PC-3 (cell line): ENCODE results near the gene TMEM181. TPM values are rescaled to one million over a fixed set of nuclear protein-coding genes. Genes with fewer than 3 reads are reported as not detected.
"Not testable (repeated sequence)": the region's sequence is repeated elsewhere in the genome, so short reads cannot be mapped to it uniquely, and the experiment has no call there.

Source experiments
- ATAC-seq: fragments of 200-7000 bp; cut with Tn5 transposase; 2 replicates; pipeline ENCODE4 v1.9.1; 2020; ENCODE audit warnings: mild to moderate bottlenecking, moderate library complexity
- BruUV-seq: library from RNA; stranded (reverse); fragments of 400-500 nt; replicated peaks from 2 replicates; lab custom pipeline; 2021; lab: Mats Ljungman, UMichigan
- CTCF ChIA-PET: fragments of 300-600 bp; sonication (Branson Sonifier 250); formaldehyde crosslinking; loops from one replicate; lab custom pipeline; 2022; ENCODE audit warnings: antibody characterized with exemption; lab: Charles Lee
- POLR2A ChIA-PET: fragments of 300-600 bp; sonication (Branson Sonifier 250); formaldehyde crosslinking; loops from one replicate; lab custom pipeline; 2022; ENCODE audit warnings: antibody characterized with exemption; ENCODE audit not compliant: unreplicated experiment; lab: Charles Lee
- DNase-seq: peaks from one replicate; pipeline ENCODE4 v3.0.0-alpha.2; 2015
- H2AFZ ChIP-seq: fragments of 300-600 bp; sonication (generic); 2 replicates; pipeline ENCODE4 v1.6.0; 2016; ENCODE audit warnings: antibody characterized with exemption, low read length
- H3F3A ChIP-seq: fragments of 300-600 bp; sonication (generic); one replicate; pipeline ENCODE4 v1.6.0; 2017; ENCODE audit warnings: antibody characterized with exemption, low read length, control low read depth, mild to moderate bottlenecking; ENCODE audit not compliant: unreplicated experiment
- H3K27ac ChIP-seq: fragments of 300-600 bp; sonication (generic); 2 replicates; pipeline ENCODE4 v1.5.1; 2016; ENCODE audit warnings: mild to moderate bottlenecking, low read length
- H3K27me3 ChIP-seq: fragments of 300-600 bp; sonication (generic); 2 replicates; pipeline ENCODE4 v1.6.1; 2016; ENCODE audit warnings: low read length, mixed read lengths
- H3K36me3 ChIP-seq: fragments of 300-600 bp; sonication (generic); 2 replicates; pipeline ENCODE4 v1.6.1; 2016; ENCODE audit warnings: low read depth, mixed run types, low read length, mixed read lengths
- H3K4me1 ChIP-seq: fragments of 300-600 bp; sonication (generic); 2 replicates; pipeline ENCODE4 v1.5.1; 2016; ENCODE audit warnings: low read length; ENCODE audit not compliant: insufficient read depth
- H3K4me2 ChIP-seq: fragments of 300-600 bp; sonication (generic); 2 replicates; pipeline ENCODE4 v1.6.0; 2016; ENCODE audit warnings: low read length
- H3K4me3 ChIP-seq: fragments of 300-600 bp; sonication (generic); 2 replicates; pipeline ENCODE4 v1.5.1; 2016; ENCODE audit warnings: mild to moderate bottlenecking, low read length, mixed read lengths
- H3K79me2 ChIP-seq: fragments of 300-600 bp; sonication (generic); 2 replicates; pipeline ENCODE4 v1.6.1; 2017; ENCODE audit warnings: low read length, mixed read lengths
- H3K9ac ChIP-seq: fragments of 300-600 bp; sonication (generic); 2 replicates; pipeline ENCODE4 v1.6.0; 2016; ENCODE audit warnings: mild to moderate bottlenecking, low read length
- H3K9me2 ChIP-seq: fragments of 300-600 bp; sonication (generic); replicated peaks from 2 replicates; pipeline ENCODE4 v1.6.1; 2016; ENCODE audit warnings: mixed run types, low read length, mixed read lengths
- H3K9me3 ChIP-seq: fragments of 300-600 bp; sonication (generic); 2 replicates; pipeline ENCODE4 v1.6.1; 2016; ENCODE audit warnings: low read length, mixed read lengths
- H4K20me1 ChIP-seq: fragments of 300-600 bp; sonication (generic); 2 replicates; pipeline ENCODE4 v1.6.1; 2016; ENCODE audit warnings: low read length, mixed read lengths
- EZH2 ChIP-seq: fragments of 300-600 bp; sonication (generic); IDR thresholded peaks from one replicate; pipeline ENCODE4 v1.6.1; 2017; ENCODE audit warnings: antibody characterized with exemption, mild to moderate bottlenecking, low read length; ENCODE audit not compliant: unreplicated experiment
- EZH2phosphoT487 ChIP-seq: fragments of 300-600 bp; sonication (generic); IDR thresholded peaks from 2 replicates; pipeline ENCODE4 v1.6.1; 2018; ENCODE audit warnings: mild to moderate bottlenecking, antibody characterized with exemption, low read length, borderline replicate concordance
- intact Hi-C: fragments of 100-400 bp; cut with micrococcal nuclease; formaldehyde crosslinking; loops from 2 replicates; pipeline ENCODE4 v1.9.0; 2023
- total RNA-seq: library from RNA; depleted of rRNA; stranded (reverse); fragments of >200 nt; gene quantifications from 2 replicates; pipeline ENCODE4 v1.2.3, GENCODE V29; 2014
- TF ChIP-seq, protein P1 (sequence below): fragments of 300-600 bp; sonication (generic); conservative IDR thresholded peaks from 2 replicates; pipeline ENCODE4 v1.5.1; 2017; ENCODE audit warnings: antibody characterized with exemption, low read depth, mild to moderate bottlenecking, low read length

Gene TMEM181
- total RNA-seq, 1 experiment from 2014 or later: 13.7 TPM

- ChIA-PET POLR2A (interaction anchor here (0.6 kb wide), 1 partner anchor 256 kb away, joined by 5 read pairs; no protein-coding TSS in a partner anchor), CTCF (no interaction called here)
- no peak for TF ChIP-seq EZH2
- TF ChIP-seq, protein P1, sequence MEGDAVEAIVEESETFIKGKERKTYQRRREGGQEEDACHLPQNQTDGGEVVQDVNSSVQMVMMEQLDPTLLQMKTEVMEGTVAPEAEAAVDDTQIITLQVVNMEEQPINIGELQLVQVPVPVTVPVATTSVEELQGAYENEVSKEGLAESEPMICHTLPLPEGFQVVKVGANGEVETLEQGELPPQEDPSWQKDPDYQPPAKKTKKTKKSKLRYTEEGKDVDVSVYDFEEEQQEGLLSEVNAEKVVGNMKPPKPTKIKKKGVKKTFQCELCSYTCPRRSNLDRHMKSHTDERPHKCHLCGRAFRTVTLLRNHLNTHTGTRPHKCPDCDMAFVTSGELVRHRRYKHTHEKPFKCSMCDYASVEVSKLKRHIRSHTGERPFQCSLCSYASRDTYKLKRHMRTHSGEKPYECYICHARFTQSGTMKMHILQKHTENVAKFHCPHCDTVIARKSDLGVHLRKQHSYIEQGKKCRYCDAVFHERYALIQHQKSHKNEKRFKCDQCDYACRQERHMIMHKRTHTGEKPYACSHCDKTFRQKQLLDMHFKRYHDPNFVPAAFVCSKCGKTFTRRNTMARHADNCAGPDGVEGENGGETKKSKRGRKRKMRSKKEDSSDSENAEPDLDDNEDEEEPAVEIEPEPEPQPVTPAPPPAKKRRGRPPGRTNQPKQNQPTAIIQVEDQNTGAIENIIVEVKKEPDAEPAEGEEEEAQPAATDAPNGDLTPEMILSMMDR: no peak
- TF ChIP-seq EZH2phosphoT487: no peak
Measured at GRCh38 chr6:158519761-158520160, 40.1 kb upstream of the TMEM181 start.

GRCh38 chr6:158520975-158521374, 38.9 kb upstream of the TMEM181 start:
- H4K20me1 ChIP-seq, H3K36me3 ChIP-seq, H3K27ac ChIP-seq, H3K27me3 ChIP-seq, ATAC-seq, H3K9me2 ChIP-seq, H3K4me2 ChIP-seq, H2AFZ ChIP-seq, H3K79me2 ChIP-seq, DNase-seq, H3K4me1 ChIP-seq, H3F3A ChIP-seq, H3K4me3 ChIP-seq, intact Hi-C loops, H3K9me3 ChIP-seq, CTCF ChIA-PET, BruUV-seq, POLR2A ChIA-PET, H3K9ac ChIP-seq: not testable (repeated sequence)

More at GRCh38 chr6:158519761-158520160, 40.1 kb upstream of the TMEM181 start:
- Histone ChIP-seq H3K36me3 (no peaks in the 10 kb centered on the region), H3K4me1 (peaks cover 6% of the 10 kb centered on the region; the same call in 1 of the 2 replicates), H3K27ac (no peak overlapping the region), H3K9me2 (no peaks in the 10 kb centered on the region), H4K20me1 (no peaks in the 10 kb centered on the region), H2AFZ (no peak overlapping the region), H3K27me3 (no peaks in the 10 kb centered on the region), H3K79me2 (no peaks in the 10 kb centered on the region), H3K9ac (no peak overlapping the region), H3K4me2 (no peak overlapping the region), H3K9me3 (no peaks in the 10 kb centered on the region), H3K4me3 (no peak overlapping the region), H3F3A (no peaks in the 10 kb centered on the region)
- no peak for ATAC-seq
- BruUV-seq: no TSS peak
- intact Hi-C loops: no loop called here
- DNase-seq: no peak

DNA sequence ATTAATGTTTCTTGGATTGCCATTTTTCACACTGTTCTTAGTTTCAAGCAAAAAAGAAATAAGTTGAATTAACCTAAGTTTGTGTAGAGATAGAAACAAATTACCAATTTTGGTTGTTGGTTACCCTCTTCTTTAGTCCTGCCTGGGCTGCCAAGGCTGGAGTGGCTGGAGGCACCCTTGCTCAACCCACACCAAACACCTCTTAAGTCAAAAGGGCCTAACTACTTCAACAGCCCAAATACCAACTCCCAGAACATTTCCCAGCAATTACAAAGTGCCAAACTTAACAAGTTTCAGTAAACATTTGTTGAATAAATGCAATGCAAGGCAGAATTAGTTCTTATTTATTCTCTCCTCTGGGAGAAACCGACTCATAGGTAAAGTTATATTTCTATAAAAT, 38.1 kb upstream of the TMEM181 start:
- ChIA-PET CTCF (no interaction called here), POLR2A (no interaction called here)
- no peaks in the 10 kb centered on the region for H3K9me3 ChIP-seq
- H3K9ac ChIP-seq: no peak overlapping the region
- peaks cover 6% of the 10 kb centered on the region; the same call in 1 of the 2 replicates for H3K4me1 ChIP-seq
- no peaks in the 10 kb centered on the region for H3K9me2 ChIP-seq
- no peaks in the 10 kb centered on the region for H3K27me3 ChIP-seq
- no peaks in the 10 kb centered on the region for H4K20me1 ChIP-seq
- intact Hi-C loops: no loop called here
- no peaks in the 10 kb centered on the region for H3K79me2 ChIP-seq
- H2AFZ ChIP-seq: no peak overlapping the region
- H3K4me3 ChIP-seq: no peak overlapping the region
- H3K4me2 ChIP-seq: no peak overlapping the region
- ATAC-seq (no peak), DNase-seq (no peak)
- no peaks in the 10 kb centered on the region for H3F3A ChIP-seq
- no peaks in the 10 kb centered on the region for H3K36me3 ChIP-seq
- H3K27ac ChIP-seq: no peak overlapping the region
- TF ChIP-seq EZH2 (no peak), EZH2phosphoT487 (no peak)
- TF ChIP-seq, protein P1: no peak
- no TSS peak for BruUV-seq
